H54 (cell line): Measurements from ENCODE around the gene NUP98.
"Not testable (repeated sequence)": the region's sequence is repeated elsewhere in the genome, so short reads cannot be mapped to it uniquely, and the experiment has no call there.

ENCODE experiments used
- DNase-seq: peaks from one replicate; pipeline ENCODE4 v3.0.0; 2011; ENCODE audit warnings: low spot score, mixed read lengths; ENCODE audit not compliant: insufficient read length
- FAIRE-seq: peaks from 3 replicates; lab custom pipeline; 2011; peaks lifted over from hg19 to GRCh38; lab: Jason Lieb, UNC
- POLR2A ChIP-seq: IDR thresholded peaks from 2 replicates; pipeline ENCODE4 v1.6.1; 2011; ENCODE audit warnings: low read depth, mild to moderate bottlenecking, low read length

Gene NUP98

DNA sequence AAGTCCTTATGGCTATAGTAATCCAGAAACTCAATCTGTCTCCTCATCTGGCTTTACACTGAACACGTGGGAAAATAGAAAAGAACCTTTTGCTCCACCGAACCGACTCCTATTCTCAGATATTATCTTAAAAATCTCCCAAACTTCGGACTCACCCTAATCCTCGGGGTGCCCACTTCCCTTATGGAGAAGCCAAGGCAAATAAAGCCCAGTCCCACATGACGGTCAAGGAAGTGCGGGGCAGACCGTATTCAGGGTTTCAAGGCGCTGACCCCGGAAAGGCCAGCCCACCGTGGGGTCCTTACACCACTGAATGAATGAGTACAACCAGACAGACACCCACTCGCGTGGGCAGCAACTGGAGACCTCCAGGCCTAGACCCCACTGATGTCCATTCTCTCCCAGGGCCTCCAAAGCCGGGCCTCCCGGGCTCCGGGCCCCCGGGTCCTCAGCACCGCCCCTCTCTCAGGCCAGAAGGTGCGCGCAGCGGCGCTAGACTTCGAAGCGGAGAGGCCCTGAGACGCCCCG is 489 bp downstream of the NUP98 start:
- TF ChIP-seq POLR2A, result no peak
- DNase-seq (no peak), FAIRE-seq (no peak)

GRCh38 chr11:3796346-3796745 is 1.0 kb downstream of the NUP98 start:
- DNase-seq (no peak), FAIRE-seq (no peak)
- TF ChIP-seq POLR2A, result no peak

- DNase-seq, result no peak
- TF ChIP-seq POLR2A, result no peak
- FAIRE-seq, result no peak
Observed at GRCh38 chr11:3796002-3796311, 1.4 kb downstream of the NUP98 start.

DNA sequence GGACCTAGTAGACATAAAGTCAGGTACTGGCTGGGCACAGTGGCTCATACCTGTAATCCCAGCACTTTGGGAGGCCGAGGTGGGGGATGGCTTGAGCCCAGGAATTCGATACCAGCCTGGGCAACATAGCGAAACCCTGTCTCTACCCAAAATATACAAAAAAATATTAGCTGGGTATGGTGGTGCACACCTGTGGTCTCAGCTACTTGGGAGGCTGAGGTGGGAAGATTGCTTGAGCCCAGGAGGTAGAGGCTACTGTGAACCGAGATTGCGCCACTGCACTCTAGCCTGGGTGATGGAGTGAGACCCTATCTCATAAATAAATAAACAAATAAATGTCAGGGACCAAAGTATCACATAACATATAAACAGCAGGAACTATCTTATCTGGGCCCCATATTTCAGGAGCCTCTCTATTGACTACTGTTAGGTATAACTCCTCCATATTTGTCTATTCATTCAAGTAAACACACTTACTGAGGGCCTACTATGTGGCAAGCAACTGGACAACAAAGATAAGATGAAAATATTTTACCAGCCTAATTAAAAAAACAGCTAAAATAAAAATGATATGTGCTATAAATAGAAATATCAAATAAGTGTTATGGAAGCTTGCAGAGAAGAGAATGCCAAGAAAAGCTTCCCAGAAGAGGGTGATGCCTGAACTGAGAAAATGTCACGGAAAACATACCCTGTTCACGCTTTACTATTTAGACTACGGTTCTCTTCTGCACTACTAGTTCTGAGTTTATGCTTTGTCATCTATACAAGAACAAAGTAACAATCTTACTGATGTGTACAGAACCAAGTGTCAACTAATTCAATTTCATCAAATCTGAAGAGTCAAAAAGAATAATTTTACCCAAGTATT is 2.0 kb downstream of the NUP98 start:
- DNase-seq, result no peak

GRCh38 chr11:3794387-3794786 is 3.0 kb downstream of the NUP98 start:
- not testable (repeated sequence) for DNase-seq, FAIRE-seq

More for the DNA sequence above, 2.0 kb downstream of the NUP98 start:
- no peak for FAIRE-seq
- no peak for TF ChIP-seq POLR2A

DNA sequence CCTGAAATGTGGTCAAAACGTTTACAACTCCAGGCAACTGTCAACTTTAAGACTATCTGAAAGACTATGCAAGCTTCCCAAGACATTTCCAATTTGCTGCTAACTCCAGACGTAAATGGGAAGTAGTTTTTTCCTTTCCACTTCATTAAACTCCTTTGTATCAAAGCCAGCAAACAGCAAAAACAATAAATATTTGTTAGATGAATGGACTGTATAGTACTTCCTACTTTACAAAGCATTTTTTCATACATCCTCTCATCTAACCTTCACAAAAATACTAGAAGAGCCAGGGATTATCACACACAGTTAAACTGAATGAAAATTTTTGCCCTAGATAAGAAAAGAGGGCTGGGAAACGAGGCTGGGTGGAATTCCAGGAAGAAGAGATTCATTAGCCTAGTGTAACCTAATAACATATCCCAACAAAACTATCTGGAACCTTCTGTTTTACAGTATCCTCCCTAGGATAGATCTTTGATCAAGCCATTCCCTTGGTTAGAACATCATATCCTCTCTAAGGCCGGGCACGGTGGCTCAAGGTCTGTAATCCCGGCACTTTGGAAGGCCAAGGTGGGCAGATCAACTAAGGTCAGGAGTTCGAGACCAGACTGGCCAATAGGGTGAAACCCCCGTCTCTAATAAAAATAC is 10.4 kb downstream of the NUP98 start:
- DNase-seq (no peak), FAIRE-seq (no peak)

DNA sequence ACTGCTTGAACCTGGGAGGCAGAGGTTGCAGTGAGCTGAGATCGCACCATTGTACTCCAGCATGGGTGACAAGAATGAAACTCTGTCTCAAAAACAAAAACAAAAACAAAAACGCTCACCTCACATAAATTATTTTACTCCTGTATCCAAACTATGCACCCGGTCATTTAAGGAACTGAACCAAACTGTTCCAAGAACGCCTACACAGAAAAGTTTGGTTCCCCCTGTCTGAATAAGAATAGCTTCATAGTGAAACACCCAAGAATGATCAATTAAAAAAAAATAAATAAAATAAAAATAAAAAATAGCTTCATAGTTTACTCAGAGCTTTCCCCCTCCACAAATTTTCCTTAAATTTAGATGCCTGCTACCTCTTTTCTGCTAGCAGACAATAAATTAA is 13.7 kb downstream of the NUP98 start:
- DNase-seq, result no peak
- FAIRE-seq, result no peak
- TF ChIP-seq POLR2A, result no peak

More for the DNA sequence above, 10.4 kb downstream of the NUP98 start:
- no peak for TF ChIP-seq POLR2A

DNA sequence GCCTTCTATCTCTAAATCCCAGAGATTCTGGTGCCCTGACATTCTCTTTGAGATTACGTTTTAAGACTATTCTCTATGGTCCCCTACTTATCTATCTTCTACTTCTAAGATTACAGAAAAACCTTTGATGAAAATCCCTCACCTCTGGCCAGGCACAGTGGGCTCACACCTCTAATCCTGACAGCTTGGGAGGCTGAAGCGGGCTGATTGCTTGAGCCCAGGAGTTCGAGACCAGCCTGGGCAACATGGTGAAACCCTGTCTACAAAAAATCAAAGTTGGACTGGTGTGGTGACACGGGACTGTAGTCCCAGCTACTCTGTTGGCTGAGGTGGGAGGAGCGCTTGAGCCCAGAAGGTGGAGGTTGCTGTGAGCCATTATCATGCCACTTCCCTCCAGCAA is 14.4 kb downstream of the NUP98 start:
- FAIRE-seq (no peak), DNase-seq (no peak)
- no peak for TF ChIP-seq POLR2A

DNA sequence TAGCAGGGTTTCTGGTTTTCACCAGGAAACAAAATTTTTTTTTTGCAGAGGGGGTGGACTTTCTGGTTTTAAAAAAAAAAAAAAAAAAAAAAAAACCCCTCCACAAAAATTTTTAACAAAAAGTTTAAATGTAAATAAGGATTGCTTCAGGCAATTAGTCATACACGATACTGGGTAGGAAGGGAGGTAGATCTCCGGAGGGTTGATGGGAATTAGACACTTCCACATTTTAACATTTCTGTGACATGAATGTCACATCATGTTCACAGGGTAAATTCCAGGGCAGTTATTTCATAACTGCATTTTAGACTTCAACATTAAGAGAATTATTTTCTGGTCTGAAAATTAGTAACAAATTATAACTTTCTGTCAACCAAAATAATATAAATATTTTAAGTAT is 15.9 kb downstream of the NUP98 start:
- FAIRE-seq (no peak), DNase-seq (no peak)
- no peak for TF ChIP-seq POLR2A

GRCh38 chr11:3775736-3776406 is 21.5 kb downstream of the NUP98 start:
- no peak for DNase-seq
- FAIRE-seq, result no peak

DNA sequence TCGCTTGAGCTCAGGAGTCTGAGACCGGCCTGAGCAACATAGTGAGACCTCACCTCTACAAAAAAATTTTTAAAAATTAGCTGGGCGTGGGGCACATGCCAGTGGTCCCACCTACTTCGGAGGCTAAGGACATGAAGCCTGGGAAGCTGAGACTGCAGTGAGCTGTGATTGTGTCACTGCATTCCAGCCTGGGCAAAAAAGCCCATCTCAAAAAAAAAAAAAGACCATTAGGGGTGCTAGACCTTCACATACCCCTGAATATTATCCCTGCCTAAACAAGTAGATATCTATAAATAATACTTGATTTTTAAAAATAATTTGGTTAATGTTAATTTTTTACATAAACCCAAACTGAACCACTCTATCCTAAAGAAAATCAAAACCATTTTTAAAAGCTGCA is 24.2 kb downstream of the NUP98 start:
- TF ChIP-seq POLR2A, result no peak
- DNase-seq, result no peak
- FAIRE-seq, result no peak

More at GRCh38 chr11:3775736-3776406, 21.5 kb downstream of the NUP98 start:
- TF ChIP-seq POLR2A, result no peak

- FAIRE-seq (no peak), DNase-seq (no peak)
- no peak for TF ChIP-seq POLR2A
Observed at GRCh38 chr11:3767536-3767935, 29.8 kb downstream of the NUP98 start.

DNA sequence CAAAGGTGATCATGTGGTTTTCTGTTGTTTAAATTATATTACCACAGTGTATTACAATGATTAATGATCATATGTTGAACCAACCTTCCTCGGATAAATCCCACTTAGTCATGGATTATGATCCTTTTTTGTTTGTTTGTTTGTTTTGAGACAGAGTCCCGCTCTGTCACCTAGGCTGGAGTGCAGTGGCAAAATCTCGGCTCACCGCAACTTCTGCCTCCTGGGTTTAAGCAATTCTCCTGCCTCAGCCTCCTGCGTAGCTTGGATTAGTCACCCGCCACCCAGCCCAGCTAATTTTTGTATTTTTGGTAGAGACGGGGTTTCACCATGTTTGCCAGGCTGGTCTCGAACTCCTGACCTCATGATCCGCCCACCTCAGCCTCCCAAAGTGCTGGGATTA is 30.5 kb downstream of the NUP98 start:
- not testable (repeated sequence) for FAIRE-seq, DNase-seq

GRCh38 chr11:3764266-3764665 is 33.1 kb downstream of the NUP98 start:
- TF ChIP-seq POLR2A, result no peak
- FAIRE-seq (no peak), DNase-seq (no peak)
